Adrenal gland (tissue), 12 donors: ENCODE measurements around the gene GALNT1. TPM values are rescaled to one million over a fixed set of nuclear protein-coding genes. Genes with fewer than 3 reads are reported as not detected.

Source experiments
- DNase-seq, 7 donors: peaks; one replicate each; pipeline ENCODE4 v3.0.0-alpha.2; 2019 to 2020
- H3K27ac ChIP-seq, 5 donors: fragments of 200-600 bp; sonication (generic) in 4 of 5; 1 replicate in 3 of 5; 2 replicates in 2 of 5; pipeline versions ENCODE4 v1.5.1 to v1.8.0; 2016 to 2020; ENCODE audit warnings: mild to moderate bottlenecking in 1 of 5
- H3K27me3 ChIP-seq: fragments of 200-600 bp; 2 replicates; pipeline ENCODE4 v1.8.0; 2021
- H3K36me3 ChIP-seq, 2 donors: fragments of 200-600 bp; replicated peaks in 1 of 2; 1 replicate in 1 of 2; 2 replicates in 1 of 2; pipeline versions ENCODE4 v1.5.1 to v1.8.0; 2018 to 2022
- H3K4me1 ChIP-seq, 2 donors: fragments of 200-600 bp; replicated peaks in 1 of 2; 1 replicate in 1 of 2; 2 replicates in 1 of 2; pipeline versions ENCODE4 v1.5.1 to v1.8.0; 2018 to 2021
- H3K4me3 ChIP-seq, 4 donors: fragments of 200-600 bp; sonication (generic) in 3 of 4; one replicate each; pipeline ENCODE4 v1.5.1; 2016 to 2018
- H3K9me3 ChIP-seq, 3 donors: fragments of 200-600 bp; sonication (generic) in 1 of 3; replicated peaks in 1 of 3; 1 replicate in 2 of 3; 2 replicates in 1 of 3; pipeline versions ENCODE4 v1.5.1 to v1.8.0; 2016 to 2021
- CTCF ChIP-seq, 6 experiments: fragments of 450-650 bp in 4 of 6; fragments of 200-600 bp in 2 of 6; sonication (generic) in 1 of 6; IDR thresholded peaks; 1 replicate in 5 of 6; 2 replicates in 1 of 6; pipeline versions ENCODE4 v1.5.1 to v1.8.0; 2016 to 2021; ENCODE audit warnings: antibody characterized with exemption in 6 of 6, mild to moderate bottlenecking in 2 of 6, moderate library complexity in 1 of 6
- POLR2A ChIP-seq, 2 donors: fragments of 450-650 bp; IDR thresholded peaks; one replicate each; pipeline ENCODE4 v1.6.1; 2017; ENCODE audit warnings: antibody characterized with exemption in 2 of 2, mild to moderate bottlenecking in 2 of 2, moderate library complexity in 1 of 2
- WGBS, 4 donors: extraction: QIAGEN DNeasy Blood & Tissue Kit in 2 of 4; methylation state at CpG; one replicate each; pipeline versions ENCODE4 v1.1.5 to v1.1.7; 2013 to 2017; 5-methylcytosine and 5-hydroxymethylcytosine counted together
- intact Hi-C, 2 donors: fragments of 100-400 bp; cut with DNase I; formaldehyde crosslinking; loops; one replicate each; pipeline versions ENCODE4 v1.14.1 to v1.15.0; 2022 to 2023
- polyA plus RNA-seq, 3 donors: library from polyadenylated mRNA; stranded (reverse); fragments of 200-250 nt in 2 of 3; fragments of 350-450 nt in 1 of 3; fragmentation: Illumina TruSeq in 1 of 3; extraction: RNeasy Lipid Tissue Mini Kit (QIAGEN cat#74804) in 1 of 3; gene quantifications; one replicate each; pipeline ENCODE4 v1.2.3, GENCODE V29; 2013 to 2014
- total RNA-seq, 9 donors: library from RNA; depleted of rRNA in 4 of 9; stranded (reverse); fragments of >200 nt in 4 of 9; fragments of 120-200 nt in 1 of 9; fragmentation: NEBNext Ultra II Directional in 1 of 9; extraction: Animal tissue kit (Norgen Biotek cat#: 25700) in 1 of 9; gene quantifications; one replicate each; pipeline versions ENCODE4 v1.1.0 to v1.2.4, GENCODE V29; 2013 to 2023
- donor health status: healthy with polysubstance abuse.
- donor health status: Bipolar disorder and iron deficiency.
- donor health status: DM: yes; HTN: yes; CAD: no.
- donor health status: DM: no; HTN: no; CAD: no.
- donor health status: DM: no; HTN: no; CAD: no.
- donor health status: DM: yes; HTN: yes; CAD: no.

The GALNT1 gene
- total and polyA plus RNA-seq, 12 donors, result 9.7 to 130 (median 65.4) TPM

DNA sequence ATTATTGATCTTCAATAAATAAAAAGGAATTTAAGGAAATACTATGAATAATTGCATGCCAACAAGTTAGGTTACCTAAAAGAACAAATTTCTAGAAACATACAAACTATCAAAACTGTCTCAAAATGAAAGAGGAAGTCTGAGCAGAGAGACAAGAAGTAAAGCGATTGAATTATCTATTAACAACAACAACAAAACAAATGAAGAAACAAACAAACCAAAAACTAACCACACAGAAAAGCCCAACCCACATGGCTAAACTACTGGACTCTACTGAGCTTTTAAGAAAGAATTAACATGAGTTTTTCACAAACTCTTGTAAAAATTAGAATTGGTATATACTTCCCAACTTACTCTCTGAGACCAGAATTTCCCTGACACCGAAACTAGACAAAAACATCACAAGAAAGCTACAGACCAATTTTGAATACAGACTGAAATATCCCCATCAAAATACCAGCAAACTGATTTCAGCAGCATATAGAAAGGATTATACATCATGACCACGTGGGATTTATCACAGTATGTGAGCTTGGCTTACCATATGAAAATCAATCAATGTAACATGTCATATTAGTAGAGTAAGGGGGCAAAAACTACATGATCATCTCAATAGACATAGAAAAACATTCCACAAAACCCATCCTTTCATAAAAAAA is 16.6 kb upstream of the GALNT1 start:
- no peak overlapping the region for H3K4me3 ChIP-seq
- TF ChIP-seq CTCF (IDR thresholded peaks at IDR 0.05), result no peak
- H3K27ac ChIP-seq, result no peak overlapping the region
- DNase-seq, result no peak
- H3K4me1 ChIP-seq, result no peaks in the 10 kb centered on the region
- WGBS, 4 donors, result 62 to 74% (median 69%) methylated on average over 3 of the region's 3 CpGs
- no peaks in the 10 kb centered on the region for H3K27me3 ChIP-seq
- no peaks in the 10 kb centered on the region for H3K9me3 ChIP-seq
- H3K36me3 ChIP-seq, result no peaks in the 10 kb centered on the region
- intact Hi-C loops, result no loop called here

DNA sequence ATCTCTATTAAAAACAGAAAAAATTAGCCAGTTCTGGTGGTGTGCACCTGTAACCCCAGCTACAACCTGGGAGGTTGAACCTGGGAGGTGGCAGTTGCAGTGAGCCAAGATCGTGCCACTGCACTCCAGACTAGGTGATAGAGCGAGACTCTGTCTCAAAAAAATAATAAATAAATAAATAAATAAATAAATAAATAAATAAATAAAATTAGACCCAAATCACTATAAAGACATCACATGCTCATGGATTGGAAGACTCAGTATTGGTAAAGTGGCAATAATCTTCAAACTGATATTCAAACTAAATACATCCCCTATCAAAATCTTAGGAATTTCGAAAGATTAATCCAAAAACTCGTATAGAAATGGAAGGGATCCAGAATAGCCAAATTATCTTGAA is 15.5 kb upstream of the GALNT1 start:
- Histone ChIP-seq H3K4me3 (no peak overlapping the region), H3K4me1 (no peaks in the 10 kb centered on the region), H3K27me3 (no peaks in the 10 kb centered on the region), H3K9me3 (no peaks in the 10 kb centered on the region), H3K36me3 (no peaks in the 10 kb centered on the region), H3K27ac (no peak overlapping the region)
- no peak for TF ChIP-seq POLR2A (IDR thresholded peaks at IDR 0.05)
- no peak for TF ChIP-seq CTCF (IDR thresholded peaks at IDR 0.05)
- DNase-seq, result no peak
- intact Hi-C loops, result no loop called here
- WGBS, 4 donors, result 79 to 93% (median 86%) methylated on average over 4 of the region's 4 CpGs

GRCh38 chr18:35570182-35570581 is 11.4 kb upstream of the GALNT1 start:
- H3K9me3 ChIP-seq, result no peaks in the 10 kb centered on the region
- whole genome bisulfite sequencing, 4 donors, result 74 to 82% (median 78%) methylated on average over 2 of the region's 2 CpGs
- no peak overlapping the region for H3K27ac ChIP-seq
- TF ChIP-seq CTCF (IDR thresholded peaks at IDR 0.05) (no peak), POLR2A (IDR thresholded peaks at IDR 0.05) (no peak)
- no peak for DNase-seq
- intact Hi-C loops, result loop anchor here in 1 of 2 donors (10.0 kb wide), 1 partner anchor 155 kb away; no protein-coding TSS in a partner anchor
- H3K36me3 ChIP-seq, result no peaks in the 10 kb centered on the region
- no peaks in the 10 kb centered on the region for H3K4me1 ChIP-seq
- H3K27me3 ChIP-seq, result no peaks in the 10 kb centered on the region
- H3K4me3 ChIP-seq, result no peak overlapping the region

DNA sequence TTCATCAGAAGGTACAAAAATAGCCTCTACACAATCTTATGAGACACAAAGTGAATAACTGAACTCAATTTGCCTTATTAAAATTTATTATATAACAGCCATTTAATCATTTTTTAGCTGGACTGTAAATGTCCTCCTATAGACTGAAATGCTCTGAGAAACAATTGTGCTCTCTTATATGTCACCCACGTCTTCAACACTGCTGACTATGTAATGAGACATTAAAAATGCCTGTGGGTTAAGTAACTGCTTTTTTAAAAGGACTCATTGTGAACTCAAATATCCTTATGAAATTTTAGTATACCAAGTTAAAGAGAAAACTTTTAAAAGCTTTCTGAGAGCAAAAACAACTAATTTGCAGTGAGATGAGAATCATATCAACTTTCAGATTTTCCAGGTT is 10.4 kb upstream of the GALNT1 start:
- Histone ChIP-seq H3K4me3 (no peak overlapping the region), H3K9me3 (no peaks in the 10 kb centered on the region), H3K36me3 (no peaks in the 10 kb centered on the region), H3K4me1 (no peaks in the 10 kb centered on the region), H3K27ac (no peak overlapping the region), H3K27me3 (no peaks in the 10 kb centered on the region)
- intact Hi-C loops, result loop anchor here in 1 of 2 donors (10.0 kb wide), 1 partner anchor 156 kb away; no protein-coding TSS in a partner anchor
- 85 to 94% (median 89%) methylated on average over 1 of the region's 1 CpG for WGBS, 4 donors
- TF ChIP-seq POLR2A (IDR thresholded peaks at IDR 0.05) (no peak), CTCF (IDR thresholded peaks at IDR 0.05) (no peak)
- no peak for DNase-seq
